Measurements from ENCODE around the gene PGLYRP3.
"Not testable (repeated sequence)": the region's sequence is repeated elsewhere in the genome, so short reads cannot be mapped to it uniquely, and the experiment has no call there.

The PGLYRP3 gene

DNA sequence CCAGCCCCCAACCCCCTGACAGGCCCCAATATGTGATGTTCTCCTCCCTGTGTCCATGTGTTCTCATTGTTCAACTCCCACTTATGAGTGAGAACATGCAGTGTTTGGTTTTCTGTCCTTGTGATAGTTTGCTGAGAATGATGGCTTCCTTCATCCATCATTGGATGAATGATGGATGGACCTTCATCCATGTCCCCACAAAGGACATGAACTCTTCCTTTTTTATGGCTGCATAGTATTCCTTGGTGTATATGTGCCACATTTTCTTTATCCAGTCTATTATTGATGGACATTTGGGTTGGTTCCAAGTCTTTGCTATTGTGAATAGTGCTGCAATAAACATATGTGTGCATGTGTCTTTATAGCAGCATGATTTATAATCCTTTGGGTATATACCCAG lies 1.6 kb upstream of the PGLYRP3 start:
- H3K27me3 ChIP-seq (ENCODE audit: insufficient read depth, low read length); H3K4me3 ChIP-seq (ENCODE audit: low read length); H3K36me3 ChIP-seq (ENCODE audit: insufficient read depth, low read length); H2AFZ ChIP-seq (ENCODE audit: low read depth, low read length); H3K4me1 ChIP-seq (ENCODE audit: insufficient read depth, low read length); H3K9me3 ChIP-seq (ENCODE audit: low read length): not testable (repeated sequence)

DNA sequence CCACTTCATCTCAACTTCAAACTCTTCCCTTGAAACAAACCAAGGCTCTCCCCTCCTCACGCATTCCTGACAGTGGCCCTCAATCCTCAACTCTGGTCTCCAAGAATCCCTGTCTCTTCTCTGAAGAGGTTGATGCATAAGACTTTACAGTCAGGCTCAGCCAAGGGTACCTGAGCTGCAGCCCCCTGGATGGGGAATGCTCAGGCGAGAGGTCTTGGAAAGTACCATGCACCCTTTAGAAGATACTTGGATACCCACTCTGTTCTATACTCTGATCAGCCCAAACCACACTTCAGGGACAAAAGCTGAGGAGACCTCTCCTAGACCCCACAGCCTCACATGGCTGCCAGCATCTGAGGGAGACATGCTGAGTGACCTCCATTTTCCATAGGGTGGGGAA lies 536 bp upstream of the PGLYRP3 start:
- Histone ChIP-seq H3K36me3 (ENCODE audit: insufficient read depth, low read length) (no peaks in the 10 kb centered on the region), H3K4me3 (ENCODE audit: low read length) (no peak overlapping the region), H3K27me3 (ENCODE audit: insufficient read depth, low read length) (peaks cover 4% of the 10 kb centered on the region), H3K9me3 (ENCODE audit: low read length) (no peaks in the 10 kb centered on the region), H3K4me1 (ENCODE audit: insufficient read depth, low read length) (no peaks in the 10 kb centered on the region), H2AFZ (ENCODE audit: low read depth, low read length) (no peak overlapping the region)

DNA sequence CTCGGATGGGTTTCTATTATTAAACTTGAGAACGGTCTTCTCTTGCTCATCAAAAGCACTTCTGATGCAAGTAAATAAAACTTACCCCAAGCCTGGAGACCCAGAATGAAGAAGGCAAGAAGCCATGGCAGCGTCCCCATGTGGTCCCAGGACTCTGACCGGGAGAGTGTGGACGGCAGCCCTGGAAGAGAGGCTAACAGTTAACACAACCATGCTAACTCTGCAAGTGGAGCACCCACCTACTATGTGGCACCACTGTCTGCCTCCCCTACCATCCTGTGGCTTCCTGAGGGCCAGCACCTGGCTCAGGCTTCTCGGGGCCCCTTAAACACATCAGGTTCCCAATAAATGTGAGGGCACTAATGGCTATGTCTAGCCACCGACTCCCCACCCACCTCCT lies 2.2 kb downstream of the PGLYRP3 start:
- H3K4me1 ChIP-seq (ENCODE audit: insufficient read depth, low read length), result no peaks in the 10 kb centered on the region
- H3K36me3 ChIP-seq (ENCODE audit: insufficient read depth, low read length), result no peaks in the 10 kb centered on the region

DNA sequence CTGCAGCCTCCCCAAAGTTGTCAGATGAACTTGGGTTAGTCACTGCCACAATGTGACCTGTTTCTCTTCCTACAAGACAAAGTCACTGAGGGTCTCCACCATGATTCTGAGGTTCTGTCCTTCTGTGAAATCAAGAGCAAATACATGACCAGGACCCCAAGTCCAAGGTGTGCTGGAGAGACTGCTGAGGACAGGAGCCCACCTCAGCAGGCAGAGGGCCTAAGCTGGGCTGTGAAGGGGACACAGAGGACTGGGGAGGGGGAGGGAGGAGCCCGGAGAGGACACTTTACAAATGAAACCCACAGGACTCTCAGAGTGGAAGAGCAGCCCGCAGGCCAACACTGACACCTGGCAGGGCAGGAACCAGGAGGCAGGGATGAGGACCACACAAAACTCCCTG lies 3.3 kb downstream of the PGLYRP3 start:
- H3K4me3 ChIP-seq (ENCODE audit: low read length), result no peak overlapping the region
- H3K27me3 ChIP-seq (ENCODE audit: insufficient read depth, low read length), result peaks cover 8% of the 10 kb centered on the region
- H3K36me3 ChIP-seq (ENCODE audit: insufficient read depth, low read length), result no peaks in the 10 kb centered on the region
- H2AFZ ChIP-seq (ENCODE audit: low read depth, low read length), result no peak overlapping the region
- no peaks in the 10 kb centered on the region for H3K9me3 ChIP-seq (ENCODE audit: low read length)
- H3K4me1 ChIP-seq (ENCODE audit: insufficient read depth, low read length), result no peaks in the 10 kb centered on the region

More for the DNA sequence above, 2.2 kb downstream of the PGLYRP3 start:
- H3K9me3 ChIP-seq (ENCODE audit: low read length), result no peaks in the 10 kb centered on the region
- no peak overlapping the region for H3K4me3 ChIP-seq (ENCODE audit: low read length)
- H2AFZ ChIP-seq (ENCODE audit: low read depth, low read length), result no peak overlapping the region
- H3K27me3 ChIP-seq (ENCODE audit: insufficient read depth, low read length), result peaks cover 8% of the 10 kb centered on the region

DNA sequence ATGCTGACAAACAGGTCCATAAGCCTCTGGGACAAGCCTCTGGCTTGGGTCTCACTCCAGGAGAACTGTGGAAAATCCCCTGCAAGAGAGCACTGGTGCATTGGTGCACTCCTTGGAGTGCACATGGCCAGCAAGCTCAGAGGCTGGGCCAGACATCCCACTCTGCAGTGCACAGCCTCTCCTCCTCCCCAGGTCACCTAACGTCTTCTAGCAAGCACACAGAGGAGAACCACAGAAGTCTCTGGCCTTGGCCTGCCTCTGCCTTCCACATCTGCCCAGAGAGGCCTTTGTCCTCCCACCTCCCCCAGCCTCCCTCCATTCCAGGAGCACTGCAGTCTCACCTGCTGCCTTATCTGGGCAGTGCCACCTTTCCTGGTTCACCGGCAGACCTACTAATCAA lies 4.2 kb downstream of the PGLYRP3 start:
- Histone ChIP-seq H3K36me3 (ENCODE audit: insufficient read depth, low read length) (no peaks in the 10 kb centered on the region), H3K27me3 (ENCODE audit: insufficient read depth, low read length) (peaks cover 8% of the 10 kb centered on the region)

DNA sequence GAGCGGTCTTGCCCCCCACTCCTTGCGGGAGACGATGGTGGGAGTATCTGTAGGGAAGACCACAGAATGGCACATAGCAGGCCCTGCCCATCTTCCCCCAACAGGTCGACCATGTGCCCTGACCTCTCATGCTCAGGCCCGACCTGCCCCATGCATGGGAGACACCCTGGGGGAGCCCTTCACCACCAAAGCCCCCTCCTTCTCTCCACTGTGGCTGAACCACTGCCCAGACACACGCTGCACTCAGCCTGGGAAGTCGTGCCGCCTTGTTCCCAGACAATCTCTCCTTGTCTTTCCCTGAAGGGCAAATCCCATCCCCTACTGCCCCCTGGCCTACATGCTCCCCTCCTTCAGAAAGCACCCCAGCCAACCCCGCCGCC lies 5.5 kb downstream of the PGLYRP3 start:
- H3K4me3 ChIP-seq (ENCODE audit: low read length), result no peak overlapping the region
- no peaks in the 10 kb centered on the region for H3K36me3 ChIP-seq (ENCODE audit: insufficient read depth, low read length)
- H3K27me3 ChIP-seq (ENCODE audit: insufficient read depth, low read length), result peaks cover 8% of the 10 kb centered on the region
- H3K9me3 ChIP-seq (ENCODE audit: low read length), result no peaks in the 10 kb centered on the region
- H3K4me1 ChIP-seq (ENCODE audit: insufficient read depth, low read length), result no peaks in the 10 kb centered on the region
- H2AFZ ChIP-seq (ENCODE audit: low read depth, low read length), result no peak overlapping the region

More for the DNA sequence above, 4.2 kb downstream of the PGLYRP3 start:
- no peak overlapping the region for H3K4me3 ChIP-seq (ENCODE audit: low read length)
- H2AFZ ChIP-seq (ENCODE audit: low read depth, low read length), result no peak overlapping the region
- no peaks in the 10 kb centered on the region for H3K4me1 ChIP-seq (ENCODE audit: insufficient read depth, low read length)
- H3K9me3 ChIP-seq (ENCODE audit: low read length), result no peaks in the 10 kb centered on the region

DNA sequence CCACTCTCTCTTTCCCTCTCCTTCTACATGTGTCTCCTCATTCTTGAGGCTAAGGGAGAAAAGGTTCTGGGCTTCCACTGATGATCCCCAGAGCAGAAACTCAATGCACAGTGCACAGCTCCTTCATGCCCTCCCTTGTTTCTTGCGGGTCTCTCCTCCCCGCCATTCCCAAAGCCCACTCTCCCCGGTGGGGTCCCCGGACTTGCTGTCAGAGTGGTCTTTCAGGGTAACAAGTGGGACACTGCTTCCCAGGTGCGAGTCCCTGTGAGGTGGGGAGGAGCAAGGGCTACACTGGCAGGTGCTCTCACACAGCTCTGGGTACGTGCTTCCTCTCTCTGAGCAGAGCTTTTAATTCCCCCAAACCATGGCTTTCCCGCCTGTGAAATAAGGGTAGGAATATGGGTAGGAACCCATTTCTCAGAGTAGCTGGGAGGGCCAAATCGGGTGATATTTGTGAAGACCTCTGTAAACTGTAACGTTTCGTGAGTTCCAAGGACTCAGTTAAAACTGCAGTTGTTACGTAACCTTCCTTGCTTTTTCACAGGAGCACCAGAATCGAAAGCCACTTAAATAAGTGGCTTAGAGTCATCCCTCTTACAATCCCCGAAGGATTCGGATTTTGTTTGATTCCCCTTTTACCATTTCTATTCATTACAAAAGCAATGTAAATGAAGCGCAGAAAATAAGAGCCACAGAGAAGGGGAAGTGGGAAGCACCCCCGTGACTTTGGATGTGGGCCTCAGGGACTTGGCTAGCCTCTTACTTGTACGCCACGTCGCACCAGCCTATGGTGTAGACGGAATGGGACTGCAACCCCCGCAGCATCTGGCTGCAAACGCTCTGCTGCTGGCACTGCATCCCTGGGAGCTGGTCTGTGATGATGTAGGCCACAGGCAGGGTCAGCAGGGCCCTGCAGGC lies 6.2 kb downstream of the PGLYRP3 start:
- peaks cover 8% of the 10 kb centered on the region for H3K27me3 ChIP-seq (ENCODE audit: insufficient read depth, low read length)
- no peaks in the 10 kb centered on the region for H3K36me3 ChIP-seq (ENCODE audit: insufficient read depth, low read length)
- no peak overlapping the region for H3K4me3 ChIP-seq (ENCODE audit: low read length)
- H3K9me3 ChIP-seq (ENCODE audit: low read length), result no peaks in the 10 kb centered on the region
- no peak overlapping the region for H2AFZ ChIP-seq (ENCODE audit: low read depth, low read length)
- no peaks in the 10 kb centered on the region for H3K4me1 ChIP-seq (ENCODE audit: insufficient read depth, low read length)

DNA sequence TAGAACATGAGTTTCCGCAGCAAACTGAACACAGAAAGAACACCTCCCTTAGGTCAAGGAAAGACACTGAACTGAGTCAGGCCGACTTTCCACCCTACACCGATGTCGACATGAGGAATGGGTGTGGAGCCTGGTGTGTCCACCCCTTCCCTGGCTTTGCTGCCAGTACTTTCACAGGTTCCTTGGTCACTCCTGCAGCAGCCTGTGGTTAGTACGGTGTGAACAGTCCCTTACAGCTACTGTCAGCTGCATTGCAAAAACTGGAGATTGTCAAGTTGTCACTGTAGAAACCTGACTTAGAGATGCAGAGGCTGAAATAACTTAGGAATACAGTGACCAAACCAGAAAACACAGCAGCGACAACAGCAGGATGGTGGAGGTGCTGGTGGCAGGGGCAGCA lies 7.1 kb downstream of the PGLYRP3 start:
- H2AFZ ChIP-seq (ENCODE audit: low read depth, low read length), result no peak overlapping the region
- H3K36me3 ChIP-seq (ENCODE audit: insufficient read depth, low read length), result no peaks in the 10 kb centered on the region
- H3K9me3 ChIP-seq (ENCODE audit: low read length), result no peaks in the 10 kb centered on the region
- no peak overlapping the region for H3K4me3 ChIP-seq (ENCODE audit: low read length)
- H3K4me1 ChIP-seq (ENCODE audit: insufficient read depth, low read length), result no peaks in the 10 kb centered on the region
- H3K27me3 ChIP-seq (ENCODE audit: insufficient read depth, low read length), result peaks cover 8% of the 10 kb centered on the region

DNA sequence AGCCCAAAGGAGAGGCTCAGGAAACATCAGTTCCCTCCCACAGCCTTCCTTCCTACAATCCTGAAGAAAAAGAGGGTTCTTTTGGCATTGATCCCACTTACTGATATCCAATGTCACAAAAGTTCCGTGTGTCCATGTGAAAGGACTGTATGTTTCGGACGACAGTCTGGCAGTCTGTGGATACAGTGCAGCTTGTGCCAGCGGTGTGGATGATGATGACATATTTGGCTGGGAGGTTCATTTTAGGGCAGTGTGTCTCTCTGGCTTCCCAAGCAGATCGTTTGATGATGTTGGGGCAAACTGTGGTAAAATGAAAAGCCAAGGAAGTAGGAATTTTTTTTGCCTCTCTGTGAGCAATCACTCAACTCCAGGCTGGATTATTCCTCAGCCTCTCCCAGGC lies 10.4 kb downstream of the PGLYRP3 start:
- Histone ChIP-seq H3K27me3 (ENCODE audit: insufficient read depth, low read length) (peaks cover 4% of the 10 kb centered on the region), H3K4me3 (ENCODE audit: low read length) (no peak overlapping the region), H2AFZ (ENCODE audit: low read depth, low read length) (no peak overlapping the region), H3K36me3 (ENCODE audit: insufficient read depth, low read length) (no peaks in the 10 kb centered on the region), H3K9me3 (ENCODE audit: low read length) (no peaks in the 10 kb centered on the region), H3K4me1 (ENCODE audit: insufficient read depth, low read length) (no peaks in the 10 kb centered on the region)

DNA sequence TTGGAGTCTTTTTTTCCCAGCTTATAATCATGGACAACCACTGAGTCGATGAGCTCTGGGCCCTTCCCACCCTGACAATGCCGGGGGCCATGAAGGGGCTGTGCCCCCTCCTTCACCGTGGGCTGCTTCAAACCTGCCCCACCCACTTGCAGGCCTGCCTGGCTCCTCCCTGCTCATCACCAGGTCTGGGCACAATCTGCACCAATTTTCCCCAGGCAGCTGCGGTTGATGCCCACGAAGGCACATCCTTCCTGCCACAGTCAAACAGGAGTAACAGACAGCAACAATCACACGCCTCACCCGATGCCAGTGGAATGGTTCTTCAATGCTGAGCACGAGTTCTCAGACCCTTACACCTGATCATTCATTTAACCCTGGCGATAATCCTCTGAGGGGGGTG lies 18.9 kb downstream of the PGLYRP3 start:
- Histone ChIP-seq H3K27me3 (ENCODE audit: insufficient read depth, low read length) (peaks cover 8% of the 10 kb centered on the region), H3K36me3 (ENCODE audit: insufficient read depth, low read length) (no peaks in the 10 kb centered on the region), H2AFZ (ENCODE audit: low read depth, low read length) (no peak overlapping the region), H3K4me3 (ENCODE audit: low read length) (no peak overlapping the region), H3K4me1 (ENCODE audit: insufficient read depth, low read length) (no peaks in the 10 kb centered on the region), H3K9me3 (ENCODE audit: low read length) (no peaks in the 10 kb centered on the region)

DNA sequence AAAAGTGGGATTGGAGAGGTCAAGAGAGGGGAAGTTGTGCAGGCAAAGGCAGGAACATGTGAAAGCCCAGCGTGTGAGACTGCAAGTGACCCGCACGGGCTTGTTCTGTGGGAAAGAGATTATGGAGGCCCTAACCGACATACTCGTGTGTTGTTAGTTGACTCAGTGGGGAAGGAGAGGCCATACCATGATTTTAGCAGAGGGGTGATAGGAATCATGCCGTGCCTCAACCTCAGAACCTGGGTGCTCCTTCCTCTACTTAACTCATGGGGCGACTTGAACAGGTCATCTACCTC lies 19.3 kb downstream of the PGLYRP3 start:
- H3K4me3 ChIP-seq (ENCODE audit: low read length), result no peak overlapping the region
- H3K27me3 ChIP-seq (ENCODE audit: insufficient read depth, low read length), result peaks cover 8% of the 10 kb centered on the region
- no peaks in the 10 kb centered on the region for H3K9me3 ChIP-seq (ENCODE audit: low read length)
- H2AFZ ChIP-seq (ENCODE audit: low read depth, low read length), result no peak overlapping the region
- no peaks in the 10 kb centered on the region for H3K36me3 ChIP-seq (ENCODE audit: insufficient read depth, low read length)
- no peaks in the 10 kb centered on the region for H3K4me1 ChIP-seq (ENCODE audit: insufficient read depth, low read length)

DNA sequence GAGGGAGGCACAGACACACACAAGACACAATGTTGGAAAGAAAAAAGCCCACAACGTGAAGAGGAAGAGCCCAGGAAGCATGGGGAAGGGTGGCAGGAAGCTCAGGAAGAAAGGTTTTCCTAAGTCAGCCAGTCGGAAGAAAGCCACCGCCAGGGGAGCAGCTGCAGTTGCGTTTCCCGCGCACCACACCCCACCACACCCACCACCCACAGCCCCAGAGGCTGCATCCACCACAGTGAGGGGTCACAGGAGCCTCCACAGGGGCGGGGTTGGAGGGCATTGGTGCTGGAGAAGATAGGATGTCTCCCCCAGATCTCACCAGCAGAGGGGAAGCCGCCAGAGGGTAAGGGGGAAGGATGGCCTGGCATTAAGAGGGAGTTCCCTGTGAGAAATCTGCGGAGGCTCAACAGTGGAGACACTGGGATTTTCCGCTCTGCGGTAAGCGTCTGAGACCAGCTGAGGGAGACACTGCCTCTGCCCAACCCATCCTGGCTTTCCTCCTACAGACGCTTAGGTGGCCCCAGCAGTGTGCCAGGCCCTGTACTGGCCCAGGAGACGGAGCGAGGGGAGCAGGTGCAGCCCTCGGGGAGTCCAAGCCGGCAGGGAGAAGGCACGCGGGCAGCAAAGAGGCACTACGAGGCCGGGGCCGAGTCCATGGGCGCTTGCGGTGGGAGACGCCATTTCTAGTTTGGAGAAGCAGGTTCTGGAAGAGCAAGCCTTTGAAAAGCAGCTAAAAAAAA lies 19.8 kb downstream of the PGLYRP3 start:
- no peaks in the 10 kb centered on the region for H3K4me1 ChIP-seq (ENCODE audit: insufficient read depth, low read length)
- no peak overlapping the region for H3K4me3 ChIP-seq (ENCODE audit: low read length)
- H3K27me3 ChIP-seq (ENCODE audit: insufficient read depth, low read length), result peaks cover 8% of the 10 kb centered on the region
- no peaks in the 10 kb centered on the region for H3K36me3 ChIP-seq (ENCODE audit: insufficient read depth, low read length)
- H3K9me3 ChIP-seq (ENCODE audit: low read length), result no peaks in the 10 kb centered on the region
- H2AFZ ChIP-seq (ENCODE audit: low read depth, low read length), result no peak overlapping the region

DNA sequence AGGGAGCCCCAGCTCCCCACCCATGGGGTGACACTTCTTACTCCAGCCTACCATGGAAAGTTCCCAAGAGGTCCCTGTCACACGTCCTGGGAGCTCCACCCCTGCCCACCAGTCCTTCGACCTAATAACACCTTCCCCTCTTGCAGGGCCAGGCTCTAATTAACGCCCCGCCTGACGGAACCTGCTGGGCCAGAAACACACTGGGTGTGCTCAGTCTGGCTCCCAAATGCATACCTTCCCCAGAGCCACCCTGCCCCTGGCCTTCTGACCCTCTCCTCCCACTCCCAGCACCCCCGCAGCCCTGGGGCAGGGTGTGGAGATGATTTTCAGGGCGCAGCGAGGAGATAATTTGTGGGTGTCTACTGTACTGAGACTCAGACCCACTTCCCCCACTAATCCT lies 20.6 kb downstream of the PGLYRP3 start:
- H2AFZ ChIP-seq (ENCODE audit: low read depth, low read length), result no peak overlapping the region
- H3K27me3 ChIP-seq (ENCODE audit: insufficient read depth, low read length), result peaks cover 8% of the 10 kb centered on the region
- no peaks in the 10 kb centered on the region for H3K9me3 ChIP-seq (ENCODE audit: low read length)
- H3K4me3 ChIP-seq (ENCODE audit: low read length), result no peak overlapping the region
- H3K36me3 ChIP-seq (ENCODE audit: insufficient read depth, low read length), result no peaks in the 10 kb centered on the region
- H3K4me1 ChIP-seq (ENCODE audit: insufficient read depth, low read length), result no peaks in the 10 kb centered on the region
